A673 (cell line): Measurements from ENCODE around the gene COL4A2. TPM values are rescaled to one million over a fixed set of nuclear protein-coding genes. Genes with fewer than 3 reads are reported as not detected.

ENCODE experiments used
- BruUV-seq: library from RNA; stranded (reverse); fragments of 400-500 nt; replicated peaks from 2 replicates; lab custom pipeline; 2021; lab: Mats Ljungman, UMichigan
- CTCF ChIA-PET: fragments of 300-600 bp; sonication (Branson Sonifier 250); formaldehyde crosslinking; loops from one replicate; lab custom pipeline; 2022; ENCODE audit warnings: antibody characterized with exemption; lab: Charles Lee
- POLR2A ChIA-PET: fragments of 300-600 bp; sonication (Branson Sonifier 250); formaldehyde crosslinking; loops from one replicate; lab custom pipeline; 2022; ENCODE audit warnings: antibody characterized with exemption; ENCODE audit not compliant: low non-redundant PET; lab: Charles Lee
- DNase-seq: peaks from one replicate; pipeline ENCODE4 v3.0.0-alpha.2; 2015; ENCODE audit warnings: low spot score
- H3K27ac ChIP-seq: fragments of 200-600 bp; sonication (generic); 2 replicates; pipeline ENCODE4 v1.5.1; 2016; ENCODE audit warnings: mixed run types, low read depth, mild to moderate bottlenecking, mixed read lengths, antibody characterized with exemption, low read length; ENCODE audit not compliant: poor library complexity, severe bottlenecking
- H3K27me3 ChIP-seq: fragments of 200-600 bp; sonication (generic); replicated peaks from 2 replicates; pipeline ENCODE4 v1.6.1; 2017; ENCODE audit warnings: mixed run types, low read depth, mild to moderate bottlenecking, mixed read lengths, antibody characterized with exemption, low read length; ENCODE audit not compliant: insufficient read depth, poor library complexity
- H3K36me3 ChIP-seq: fragments of 200-600 bp; sonication (generic); 2 replicates; pipeline ENCODE4 v1.6.1; 2016; ENCODE audit warnings: mixed run types, mild to moderate bottlenecking, mixed read lengths, antibody characterized with exemption, low read length; ENCODE audit not compliant: insufficient read depth, poor library complexity, severe bottlenecking
- H3K4me1 ChIP-seq: fragments of 200-600 bp; sonication (generic); 2 replicates; pipeline ENCODE4 v1.6.1; 2017; ENCODE audit warnings: mixed run types, mild to moderate bottlenecking, mixed read lengths, antibody characterized with exemption, low read length; ENCODE audit not compliant: insufficient read depth, poor library complexity, severe bottlenecking
- H3K4me3 ChIP-seq: fragments of 200-600 bp; sonication (generic); 2 replicates; pipeline ENCODE4 v1.5.1; 2016; ENCODE audit warnings: low read depth, mixed run types, mild to moderate bottlenecking, mixed read lengths, low read length; ENCODE audit not compliant: poor library complexity, severe bottlenecking
- H3K9me3 ChIP-seq: fragments of 200-600 bp; sonication (generic); 2 replicates; pipeline ENCODE4 v1.6.1; 2016; ENCODE audit warnings: mixed run types, low read depth, mild to moderate bottlenecking, mixed read lengths, antibody characterized with exemption, low read length; ENCODE audit not compliant: poor library complexity, severe bottlenecking
- CTCF ChIP-seq: fragments of 300-800, 200-600 bp; sonication (generic); conservative IDR thresholded peaks from 2 replicates; pipeline ENCODE4 v1.5.1; 2017; ENCODE audit warnings: low read depth, mild to moderate bottlenecking, antibody characterized with exemption, low read length, moderate library complexity, mixed read lengths
- EZH2 ChIP-seq: fragments of 200-600 bp; sonication (generic); IDR thresholded peaks from 2 replicates; pipeline ENCODE4 v1.6.1; 2017; ENCODE audit warnings: borderline replicate concordance, low read depth, mild to moderate bottlenecking, mixed read lengths, antibody characterized with exemption, low read length; ENCODE audit not compliant: poor library complexity, severe bottlenecking
- intact Hi-C: fragments of 100-400 bp; cut with micrococcal nuclease; formaldehyde crosslinking; loops from one replicate; pipeline ENCODE4 v1.10.0; 2022; ENCODE audit not compliant: unreplicated experiment
- total RNA-seq: library from RNA; stranded (reverse); gene quantifications from 2 replicates; pipeline ENCODE4 v1.2.3, GENCODE V29; 2021

The COL4A2 gene
- total RNA-seq, 1 experiment from 2014 or later: 184 TPM

DNA sequence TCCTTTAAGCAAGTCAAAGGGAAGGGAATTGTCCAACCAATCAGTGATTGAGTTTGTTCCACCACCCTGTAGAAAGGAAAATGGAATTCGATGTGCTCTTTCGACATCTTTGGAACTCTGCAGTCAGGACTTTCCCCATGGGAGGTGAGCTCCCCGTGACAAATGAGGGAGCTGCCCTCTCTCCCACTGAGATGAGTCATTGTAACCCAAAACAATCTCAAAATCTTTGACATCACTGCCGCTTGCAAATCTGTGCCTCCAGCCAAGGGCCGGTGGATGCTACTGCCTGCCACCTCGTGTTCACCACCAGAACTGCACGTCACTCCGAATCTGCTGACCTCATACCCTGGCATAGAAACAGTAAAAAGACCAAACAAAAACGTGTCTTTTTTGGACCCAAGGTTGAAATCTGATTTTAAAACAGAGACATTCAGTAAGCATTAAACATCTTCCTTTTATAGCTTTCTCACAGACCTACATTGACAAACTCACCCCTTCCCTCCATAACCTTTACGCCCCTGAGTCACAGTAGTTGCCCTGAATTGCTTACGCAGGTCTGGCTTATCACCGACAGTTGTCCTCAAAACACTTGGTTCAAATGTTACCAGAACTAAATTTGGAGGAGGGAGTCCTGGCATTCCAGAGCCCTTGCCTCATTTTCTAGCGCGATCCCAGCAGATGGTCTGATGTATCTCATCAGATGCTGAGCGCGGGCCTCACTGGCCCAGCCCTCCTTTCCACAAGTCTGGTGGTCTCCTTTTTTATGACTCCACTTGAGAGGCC is 105.2 kb downstream of the COL4A2 start:
- POLR2A ChIA-PET: no interaction called here
- intact Hi-C loops: loop anchor here (1.0 to 2.0 kb wide), 4 partner anchors 106 to 194 kb away; partner anchors contain the start of genes COL4A1 and COL4A2
- BruUV-seq: no TSS peak
- DNase-seq: peak; percentile 96
- Histone ChIP-seq H3K36me3 (no peaks in the 10 kb centered on the region), H3K4me1 (peaks cover 30% of the 10 kb centered on the region), H3K9me3 (no peaks in the 10 kb centered on the region), H3K27me3 (no peaks in the 10 kb centered on the region), H3K4me3 (no peak overlapping the region), H3K27ac (peak overlapping the region; percentile 17)
- CTCF ChIA-PET: interaction anchor here (0.7 to 1.3 kb wide), 4 partner anchors 138 to 190 kb away, joined by 3 to 6 read pairs (median 4); no protein-coding TSS in a partner anchor
- no peak for TF ChIP-seq EZH2
- TF ChIP-seq CTCF: peak; percentile 96

- H3K27ac ChIP-seq: peak overlapping the region; percentile 17
- POLR2A ChIA-PET: no interaction called here
- intact Hi-C loops: loop anchor here (2.0 kb wide), 1 partner anchor 106 kb away; the partner anchor contains the start of genes COL4A1 and COL4A2
- no peaks in the 10 kb centered on the region for H3K27me3 ChIP-seq
- no peaks in the 10 kb centered on the region for H3K36me3 ChIP-seq
- BruUV-seq: no TSS peak
- CTCF ChIA-PET: no interaction called here
- TF ChIP-seq CTCF: no peak
- TF ChIP-seq EZH2: no peak
- no peak for DNase-seq
- peaks cover 30% of the 10 kb centered on the region for H3K4me1 ChIP-seq
- no peak overlapping the region for H3K4me3 ChIP-seq
- no peaks in the 10 kb centered on the region for H3K9me3 ChIP-seq
Measured at GRCh38 chr13:110413016-110413675, 106.1 kb downstream of the COL4A2 start.

GRCh38 chr13:110413676-110414040 is 106.6 kb downstream of the COL4A2 start:
- H3K4me1 ChIP-seq: peaks cover 30% of the 10 kb centered on the region
- H3K27ac ChIP-seq: no peak overlapping the region
- BruUV-seq: no TSS peak
- no peak overlapping the region for H3K4me3 ChIP-seq
- no peak for DNase-seq
- H3K9me3 ChIP-seq: no peaks in the 10 kb centered on the region
- TF ChIP-seq CTCF: no peak
- no peak for TF ChIP-seq EZH2
- no peaks in the 10 kb centered on the region for H3K36me3 ChIP-seq
- intact Hi-C loops: loop anchor here (2.0 kb wide), 1 partner anchor 107 kb away; the partner anchor contains the start of genes COL4A1 and COL4A2
- H3K27me3 ChIP-seq: no peaks in the 10 kb centered on the region
- ChIA-PET CTCF (no interaction called here), POLR2A (no interaction called here)
